ENCODE results near the gene CD320. TPM values are rescaled to one million over a fixed set of nuclear protein-coding genes. Genes with fewer than 3 reads are reported as not detected.

CD320 gene
- total and polyA plus RNA-seq, 2 donors (not counting 1 experiment from before 2014, with no cell fraction given), result 30.5 to 32.6 TPM

GRCh38 chr19:8322638-8322997 is 14.5 kb upstream of the CD320 start:
- Histone ChIP-seq H3K36me3 (replicated peaks in 1 of 2; ENCODE audit: control extremely low read depth in 1 of 2, control insufficient read depth in 1 of 2, extremely low read depth in 1 of 2, insufficient read depth in 2 of 2, low read length in 1 of 2) (peaks cover 0 to 20% of the 10 kb centered on the region in 2 experiments), H3K27me3 (replicated peaks in 1 of 4; ENCODE audit: control extremely low read depth in 1 of 4, control insufficient read depth in 3 of 4, insufficient read depth in 4 of 4, low read length in 3 of 4) (peaks cover 0 to 3% (median 2%) of the 10 kb centered on the region in 4 experiments), H2AFZ (ENCODE audit: insufficient read depth, low read depth, low read length, poor library complexity, severe bottlenecking) (no peak overlapping the region), H3K4me1 (ENCODE audit: control insufficient read depth in 2 of 2, insufficient read depth in 2 of 2, low read length in 2 of 2) (peaks cover 18 to 39% of the 10 kb centered on the region in 2 donors), H3K79me2 (ENCODE audit: control insufficient read depth, insufficient read depth, low read length) (peaks cover 40% of the 10 kb centered on the region), H4K20me1 (ENCODE audit: control insufficient read depth, insufficient read depth, low read length, poor library complexity, severe bottlenecking) (peaks cover 8% of the 10 kb centered on the region), H3K27ac (ENCODE audit: low read length in 2 of 2) (peak overlapping the region in 1 of 2 donors; percentile 92), H3K4me3 (ENCODE audit: control extremely low read depth in 1 of 5, extremely low read depth in 1 of 5, insufficient read depth in 1 of 5, low read depth in 2 of 5, low read length in 4 of 5) (peak overlapping the region in 3 of 5 experiments; percentile 41 to 99 (median 96)), H3K4me2 (replicated peaks; ENCODE audit: low read depth, low read length, poor library complexity, severe bottlenecking) (peak overlapping the region; percentile 90), H3K9me3 (ENCODE audit: control extremely low read depth in 1 of 3, control insufficient read depth in 2 of 3, insufficient read depth in 1 of 3, low read length in 2 of 3) (no peaks in the 10 kb centered on the region), H3K9ac (ENCODE audit: low read length) (peak overlapping the region; percentile 98)
- no peak for ATAC-seq (ENCODE audit: low read depth)
- H3K27ac Mint-ChIP-seq, result peak overlapping the region; percentile 17
- DNase-seq, result no peak
- intact Hi-C loops (cut with micrococcal nuclease), result no loop called here
- no peak for TF ChIP-seq EZH2 (IDR thresholded peaks at IDR 0.05; ENCODE audit: borderline replicate concordance, insufficient read depth, low read depth, low read length, poor library complexity, severe bottlenecking)
- no peak for TF ChIP-seq CTCF (IDR thresholded peaks at IDR 0.05)
- no peaks in the 10 kb centered on the region for H3K9me3 Mint-ChIP-seq (ENCODE audit: insufficient read depth)
- H3K4me1 Mint-ChIP-seq, result peaks cover 40% of the 10 kb centered on the region
- CTCF ChIA-PET, result no interaction called here
- no peaks in the 10 kb centered on the region for H3K27me3 Mint-ChIP-seq
- 84% methylated on average over 5 of the region's 7 CpGs for WGBS (ENCODE audit: insufficient coverage)
- POLR2A ChIA-PET, result interaction anchor here (0.6 kb wide), 1 partner anchor 10 kb away, joined by 3 read pairs; no protein-coding TSS in a partner anchor
- H3K4me3 Mint-ChIP-seq, result peak overlapping the region; percentile 92

GRCh38 chr19:8321986-8322637 is 14.0 kb upstream of the CD320 start:
- Histone ChIP-seq H4K20me1 (ENCODE audit: control insufficient read depth, insufficient read depth, low read length, poor library complexity, severe bottlenecking) (peaks cover 8% of the 10 kb centered on the region), H3K79me2 (ENCODE audit: control insufficient read depth, insufficient read depth, low read length) (peaks cover 41% of the 10 kb centered on the region), H3K36me3 (replicated peaks in 1 of 2; ENCODE audit: control extremely low read depth in 1 of 2, control insufficient read depth in 1 of 2, extremely low read depth in 1 of 2, insufficient read depth in 2 of 2, low read length in 1 of 2) (peaks cover 0 to 20% of the 10 kb centered on the region in 2 experiments), H3K9me3 (ENCODE audit: control extremely low read depth in 1 of 3, control insufficient read depth in 2 of 3, insufficient read depth in 1 of 3, low read length in 2 of 3) (no peaks in the 10 kb centered on the region), H3K27ac (ENCODE audit: low read length in 2 of 2) (peak overlapping the region; percentile 80 to 92), H3K4me1 (ENCODE audit: control insufficient read depth in 2 of 2, insufficient read depth in 2 of 2, low read length in 2 of 2) (peaks cover 18 to 39% of the 10 kb centered on the region in 2 donors), H3K4me2 (replicated peaks; ENCODE audit: low read depth, low read length, poor library complexity, severe bottlenecking) (peak overlapping the region; percentile 90), H3K9ac (ENCODE audit: low read length) (peak overlapping the region; percentile 98), H3K27me3 (replicated peaks in 1 of 4; ENCODE audit: control extremely low read depth in 1 of 4, control insufficient read depth in 3 of 4, insufficient read depth in 4 of 4, low read length in 3 of 4) (peaks cover 0 to 3% (median 2%) of the 10 kb centered on the region in 4 experiments), H2AFZ (ENCODE audit: insufficient read depth, low read depth, low read length, poor library complexity, severe bottlenecking) (peak overlapping the region; percentile 91), H3K4me3 (ENCODE audit: control extremely low read depth in 1 of 5, extremely low read depth in 1 of 5, insufficient read depth in 1 of 5, low read depth in 2 of 5, low read length in 4 of 5) (peak overlapping the region; percentile 41 to 99 (median 96))
- intact Hi-C loops (cut with micrococcal nuclease), result loop anchor here (1.0 kb wide), 5 partner anchors 14 to 378 kb away; partner anchors contain the start of genes CD320 and RAB11B
- POLR2A ChIA-PET, result interaction anchor here (1.1 to 2.5 kb wide), 3 partner anchors 8 to 192 kb away, joined by 3 to 6 read pairs (median 4); partner anchors contain the start of gene ZNF414
- ATAC-seq (ENCODE audit: low read depth) (no peak), DNase-seq (peak; percentile 40)
- Mint-ChIP-seq H3K9me3 (ENCODE audit: insufficient read depth) (no peaks in the 10 kb centered on the region), H3K27ac (peak overlapping the region; percentile 91), H3K27me3 (no peaks in the 10 kb centered on the region), H3K4me3 (peak overlapping the region; percentile 92), H3K4me1 (peaks cover 42% of the 10 kb centered on the region)
- 16% methylated on average over 17 of the region's 30 CpGs for WGBS (ENCODE audit: insufficient coverage)
- CTCF ChIA-PET, result interaction anchor here (1.3 kb wide), 1 partner anchor 164 kb away, joined by 6 read pairs; no protein-coding TSS in a partner anchor
- TF ChIP-seq CTCF (IDR thresholded peaks at IDR 0.05), result no peak
- no peak for TF ChIP-seq EZH2 (IDR thresholded peaks at IDR 0.05; ENCODE audit: borderline replicate concordance, insufficient read depth, low read depth, low read length, poor library complexity, severe bottlenecking)

Measured in B cell (primary cell).